ENCODE measurements around the gene SEMA5B.

Gene SEMA5B

DNA sequence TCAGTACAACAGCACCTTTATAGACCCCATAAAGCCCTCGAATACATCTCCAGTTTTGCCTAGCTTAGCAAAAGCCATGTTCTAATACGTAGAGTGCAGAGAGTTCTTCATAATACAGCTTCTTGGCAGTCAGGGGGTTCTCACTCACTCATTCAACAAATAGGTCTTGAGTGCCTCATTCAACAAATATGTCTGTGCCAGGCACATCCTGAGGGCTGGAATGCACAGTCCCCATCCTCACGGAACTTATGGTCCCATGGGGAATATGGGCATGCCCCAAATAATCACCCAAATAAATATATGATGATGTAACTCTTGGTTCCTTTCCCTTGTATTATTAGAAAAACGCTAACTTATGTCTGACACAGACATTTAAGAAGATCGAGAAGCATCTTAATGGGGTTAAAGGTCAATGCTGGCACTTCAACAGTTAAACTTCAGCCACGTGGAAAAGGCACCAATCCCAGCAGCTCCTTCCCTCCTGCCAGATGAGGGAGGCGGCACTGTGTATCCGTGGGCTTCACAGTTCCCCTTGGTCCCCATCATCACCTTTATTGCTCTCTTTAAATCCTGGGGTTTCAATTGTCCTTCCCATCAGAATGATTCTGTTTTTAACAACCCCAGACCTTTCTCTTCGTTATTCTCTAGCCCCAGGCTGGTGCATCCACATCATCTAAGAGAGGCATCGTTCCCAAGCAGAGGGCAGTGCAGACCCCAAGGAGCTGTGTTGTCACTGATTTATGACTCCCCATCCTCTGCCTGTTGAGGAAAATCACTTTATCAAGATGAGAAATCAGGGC lies 18.9 kb upstream of the SEMA5B start:
- Mint-ChIP-seq H3K27me3 (ENCODE audit: low read depth) (peaks cover 25% of the 10 kb centered on the region), H3K4me3 (no peak overlapping the region), H3K9me3 (no peaks in the 10 kb centered on the region), H3K4me1 (ENCODE audit: low read depth) (no peaks in the 10 kb centered on the region), H3K36me3 (ENCODE audit: low read depth) (no peaks in the 10 kb centered on the region), H3K27ac (no peak overlapping the region)
- DNase-seq (ENCODE audit: low spot score), result no peak

DNA sequence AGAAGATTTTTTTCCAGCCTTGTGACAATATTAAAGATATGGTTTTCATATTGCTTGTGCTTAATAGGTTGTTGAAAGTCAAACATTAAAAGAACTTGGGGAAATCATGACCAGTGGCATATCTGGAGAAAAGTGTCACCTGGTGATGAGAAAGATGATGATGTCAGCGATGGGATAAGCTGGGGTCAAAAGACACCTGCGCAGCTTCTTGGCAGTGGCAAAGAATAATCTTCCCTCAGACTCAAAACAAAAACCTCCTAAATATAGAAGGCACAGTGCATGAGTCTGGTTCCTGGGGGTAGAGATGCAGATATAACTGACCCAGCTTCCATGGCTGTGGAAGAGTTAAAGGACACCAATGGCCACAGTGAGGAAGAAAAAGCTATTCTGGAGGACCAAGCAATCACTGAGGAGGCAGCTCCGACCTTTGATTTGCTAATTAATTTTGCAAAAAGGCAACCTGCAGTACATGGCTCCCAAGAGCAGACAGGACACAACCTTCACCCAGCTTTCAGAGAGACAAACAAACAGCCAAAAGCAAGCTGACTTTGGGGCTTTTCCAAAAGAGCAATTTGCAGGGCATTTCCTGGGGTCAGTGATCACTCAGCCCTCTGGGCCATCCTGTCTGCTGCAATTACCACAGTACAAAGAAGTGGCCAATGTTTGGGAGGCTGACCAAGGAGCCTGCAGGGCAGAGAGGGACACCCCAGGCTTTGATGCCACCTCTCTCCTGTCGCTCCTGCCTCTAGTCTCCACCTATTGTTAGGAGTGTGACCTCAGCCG lies 17.6 kb upstream of the SEMA5B start:
- H3K27ac Mint-ChIP-seq, result no peak overlapping the region
- H3K4me1 Mint-ChIP-seq (ENCODE audit: low read depth), result no peaks in the 10 kb centered on the region
- H3K4me3 Mint-ChIP-seq, result no peak overlapping the region
- H3K27me3 Mint-ChIP-seq (ENCODE audit: low read depth), result peaks cover 29% of the 10 kb centered on the region
- H3K9me3 Mint-ChIP-seq, result no peaks in the 10 kb centered on the region
- H3K36me3 Mint-ChIP-seq (ENCODE audit: low read depth), result no peaks in the 10 kb centered on the region
- no peak for DNase-seq (ENCODE audit: low spot score)

DNA sequence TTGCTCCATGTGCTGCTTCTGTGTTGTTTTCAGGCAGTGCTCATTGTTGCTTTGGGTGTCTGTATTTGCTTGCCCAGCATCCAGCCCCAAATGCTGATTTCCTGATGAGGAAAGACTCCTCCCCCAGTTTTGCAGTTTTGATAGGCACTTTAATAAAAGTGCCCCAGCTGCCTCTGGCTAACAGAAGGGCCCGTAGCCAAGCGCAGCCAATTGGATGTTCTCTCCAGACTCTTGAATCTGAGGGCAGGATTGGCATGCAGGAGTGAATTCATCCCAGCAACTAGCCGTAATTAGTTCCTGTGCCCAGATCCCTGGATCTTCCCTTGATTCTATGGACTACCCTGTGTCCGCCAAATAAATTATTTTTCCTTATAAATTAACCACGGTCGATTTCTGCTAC lies 14.8 kb upstream of the SEMA5B start:
- no peaks in the 10 kb centered on the region for H3K36me3 Mint-ChIP-seq (ENCODE audit: low read depth)
- H3K4me1 Mint-ChIP-seq (ENCODE audit: low read depth), result no peaks in the 10 kb centered on the region
- H3K4me3 Mint-ChIP-seq, result no peak overlapping the region
- no peak for DNase-seq (ENCODE audit: low spot score)
- peaks cover 49% of the 10 kb centered on the region for H3K27me3 Mint-ChIP-seq (ENCODE audit: low read depth)
- no peak overlapping the region for H3K27ac Mint-ChIP-seq
- no peaks in the 10 kb centered on the region for H3K9me3 Mint-ChIP-seq

DNA sequence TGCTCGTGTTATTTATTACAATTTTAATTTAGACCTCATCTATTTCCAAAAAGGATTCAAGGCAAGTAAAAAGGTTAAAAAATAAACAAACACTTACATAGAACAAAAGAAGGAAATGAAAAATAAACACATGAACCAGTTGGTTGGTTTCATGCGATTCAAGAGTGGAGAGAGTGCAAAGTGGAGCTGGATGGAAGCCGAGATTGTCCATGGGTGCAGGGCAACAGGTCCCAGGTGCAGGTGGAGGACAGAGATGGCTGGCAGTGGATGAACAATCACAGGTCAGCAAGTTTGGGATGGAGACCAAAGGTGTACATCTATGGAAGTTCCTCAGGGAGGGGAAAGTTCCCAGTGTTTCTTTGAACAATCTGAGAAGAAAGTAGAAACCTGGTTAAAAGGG lies 11.6 kb upstream of the SEMA5B start:
- Mint-ChIP-seq H3K9me3 (no peaks in the 10 kb centered on the region), H3K4me1 (ENCODE audit: low read depth) (no peaks in the 10 kb centered on the region), H3K4me3 (no peak overlapping the region), H3K27me3 (ENCODE audit: low read depth) (peaks cover 64% of the 10 kb centered on the region), H3K36me3 (ENCODE audit: low read depth) (no peaks in the 10 kb centered on the region), H3K27ac (no peak overlapping the region)
- DNase-seq (ENCODE audit: low spot score), result no peak

DNA sequence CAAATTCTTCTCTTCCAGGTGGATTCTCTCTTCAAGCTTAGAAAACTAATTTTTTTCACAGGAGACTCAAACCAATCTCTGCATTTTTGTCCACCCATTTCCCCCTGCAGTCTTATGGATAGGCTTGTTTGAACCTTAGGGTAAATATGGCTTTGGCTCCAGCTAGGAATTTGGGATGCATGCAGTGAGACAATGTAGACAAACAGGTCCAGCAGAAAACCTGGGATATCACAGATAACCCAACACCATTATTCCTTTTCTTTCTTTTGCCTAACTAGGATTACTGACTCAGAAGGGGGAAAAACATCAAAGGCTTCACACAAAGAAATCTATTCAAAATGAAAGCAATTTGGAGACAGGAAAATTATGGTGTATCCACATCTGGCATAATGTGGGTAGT lies 11.2 kb upstream of the SEMA5B start:
- no peak for DNase-seq (ENCODE audit: low spot score)
- Mint-ChIP-seq H3K36me3 (ENCODE audit: low read depth) (no peaks in the 10 kb centered on the region), H3K9me3 (no peaks in the 10 kb centered on the region), H3K4me1 (ENCODE audit: low read depth) (no peaks in the 10 kb centered on the region), H3K4me3 (no peak overlapping the region), H3K27me3 (ENCODE audit: low read depth) (peaks cover 64% of the 10 kb centered on the region), H3K27ac (no peak overlapping the region)

DNA sequence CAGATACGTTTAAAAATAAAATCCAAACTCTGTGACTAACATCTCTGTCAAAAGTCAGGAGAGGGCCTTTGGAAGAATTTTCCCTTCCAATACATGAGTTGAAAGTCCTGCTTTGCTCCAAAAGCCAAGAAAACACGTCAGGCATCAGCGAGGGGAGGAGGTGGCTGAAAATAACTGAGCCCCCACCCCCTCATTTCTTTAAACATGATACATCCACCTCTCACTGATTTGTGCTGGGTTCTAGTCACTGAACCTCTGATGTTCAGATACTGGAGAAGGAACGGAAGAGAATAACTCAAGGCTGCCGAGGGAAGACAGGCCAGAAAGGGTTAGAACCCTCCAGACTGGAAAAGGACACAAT lies 9.4 kb upstream of the SEMA5B start:
- no peak for DNase-seq (ENCODE audit: low spot score)
- Mint-ChIP-seq H3K9me3 (no peaks in the 10 kb centered on the region), H3K4me1 (ENCODE audit: low read depth) (no peaks in the 10 kb centered on the region), H3K36me3 (ENCODE audit: low read depth) (no peaks in the 10 kb centered on the region), H3K27me3 (ENCODE audit: low read depth) (peaks cover 61% of the 10 kb centered on the region), H3K27ac (no peak overlapping the region), H3K4me3 (no peak overlapping the region)

DNA sequence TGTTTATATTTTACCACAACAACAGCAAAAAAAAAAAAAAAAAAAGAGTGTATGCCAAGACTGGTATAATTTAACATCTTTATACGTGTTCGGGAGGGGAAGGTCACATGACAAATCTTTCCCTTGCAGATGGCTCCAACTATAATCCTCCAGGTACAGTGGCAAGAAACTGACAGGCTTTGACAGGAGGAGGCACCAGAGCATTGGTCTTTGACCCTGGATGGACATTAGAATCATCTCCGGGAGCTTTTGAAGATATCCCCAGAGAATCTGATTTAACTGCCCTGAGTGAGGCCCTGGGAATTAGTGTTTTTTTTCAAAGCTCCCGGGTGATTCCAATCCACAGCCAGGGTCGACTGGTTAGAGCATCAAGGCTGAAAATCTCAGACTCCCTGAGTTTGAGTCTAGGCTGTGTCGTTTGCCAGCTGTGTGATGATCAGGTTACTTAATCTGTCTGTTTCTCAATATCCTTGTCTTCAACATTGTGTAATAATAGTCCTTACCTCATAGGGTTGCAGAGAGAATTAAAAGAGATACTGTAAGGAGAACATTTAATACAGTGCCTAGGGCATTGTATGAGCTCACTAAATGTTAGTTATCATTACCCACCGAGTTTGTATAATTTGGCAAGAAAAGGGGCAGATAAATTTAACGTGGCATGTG lies 8.9 kb upstream of the SEMA5B start:
- Mint-ChIP-seq H3K9me3 (no peaks in the 10 kb centered on the region), H3K36me3 (ENCODE audit: low read depth) (no peaks in the 10 kb centered on the region), H3K4me1 (ENCODE audit: low read depth) (no peaks in the 10 kb centered on the region), H3K27me3 (ENCODE audit: low read depth) (peaks cover 56% of the 10 kb centered on the region), H3K27ac (no peak overlapping the region), H3K4me3 (no peak overlapping the region)
- no peak for DNase-seq (ENCODE audit: low spot score)

DNA sequence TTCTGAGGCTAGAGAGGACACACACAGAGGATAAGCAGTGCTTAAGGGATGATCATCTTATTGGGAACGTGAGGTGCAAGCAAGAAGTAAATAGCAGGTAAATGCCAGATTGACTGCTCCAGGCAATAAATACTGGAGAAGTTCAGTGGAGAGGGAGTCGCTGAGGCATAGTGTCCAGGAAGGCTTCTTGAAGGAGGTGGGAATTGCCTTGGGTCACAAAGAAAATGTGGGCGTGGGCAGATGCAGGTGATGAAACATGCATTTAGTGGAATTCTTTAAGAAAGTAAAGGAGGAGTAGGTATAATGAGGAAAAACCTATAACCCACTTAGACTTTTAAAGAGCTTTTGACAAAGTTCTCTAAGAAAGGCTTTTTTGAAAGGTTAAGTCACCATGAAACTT lies 7.4 kb upstream of the SEMA5B start:
- H3K27me3 Mint-ChIP-seq (ENCODE audit: low read depth), result peaks cover 53% of the 10 kb centered on the region
- H3K9me3 Mint-ChIP-seq, result no peaks in the 10 kb centered on the region
- H3K4me3 Mint-ChIP-seq, result no peak overlapping the region
- no peaks in the 10 kb centered on the region for H3K36me3 Mint-ChIP-seq (ENCODE audit: low read depth)
- H3K4me1 Mint-ChIP-seq (ENCODE audit: low read depth), result no peaks in the 10 kb centered on the region
- no peak overlapping the region for H3K27ac Mint-ChIP-seq
- DNase-seq (ENCODE audit: low spot score), result no peak

DNA sequence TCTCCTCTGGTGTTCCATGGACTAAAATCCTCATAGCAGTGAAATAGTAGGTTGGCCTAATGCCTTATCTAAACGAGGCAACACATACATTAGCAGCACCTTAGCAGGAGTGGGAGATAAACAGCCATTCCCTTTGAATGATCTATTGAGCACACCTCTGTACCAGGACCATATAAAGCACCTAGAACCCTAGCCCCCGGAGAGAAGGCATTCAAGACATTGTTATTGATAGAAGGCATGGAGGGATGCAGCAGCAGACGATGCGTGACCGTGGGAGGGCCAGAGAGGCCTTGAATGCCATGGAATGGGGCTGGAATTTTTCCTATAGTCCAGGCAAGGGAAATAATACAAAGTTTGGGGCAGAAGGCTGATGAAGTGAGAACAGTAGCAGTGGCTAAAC lies 6.6 kb upstream of the SEMA5B start:
- Mint-ChIP-seq H3K27me3 (ENCODE audit: low read depth) (peaks cover 55% of the 10 kb centered on the region), H3K9me3 (no peaks in the 10 kb centered on the region), H3K36me3 (ENCODE audit: low read depth) (no peaks in the 10 kb centered on the region), H3K4me1 (ENCODE audit: low read depth) (no peaks in the 10 kb centered on the region), H3K4me3 (no peak overlapping the region), H3K27ac (no peak overlapping the region)
- no peak for DNase-seq (ENCODE audit: low spot score)

DNA sequence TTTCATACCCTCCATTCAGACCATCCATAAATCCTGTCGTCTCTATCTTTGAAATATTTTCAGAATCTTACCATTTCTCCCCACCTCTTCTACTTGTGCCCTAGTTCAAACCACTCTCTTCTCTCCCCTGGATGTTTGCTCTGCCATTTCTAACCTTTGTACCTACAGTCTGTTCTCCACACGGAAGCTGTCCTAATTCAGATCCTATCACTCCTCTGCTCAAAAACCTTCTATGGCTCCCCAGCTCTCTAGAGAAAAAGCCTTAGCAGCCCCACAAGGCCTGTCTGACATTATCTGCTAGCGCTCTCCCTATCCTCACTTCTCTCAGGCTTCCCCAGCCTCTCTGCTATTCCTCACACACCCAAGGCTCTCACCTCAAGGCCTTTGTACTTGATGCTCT lies 4.5 kb upstream of the SEMA5B start:
- Mint-ChIP-seq H3K27me3 (ENCODE audit: low read depth) (peaks cover 51% of the 10 kb centered on the region), H3K4me1 (ENCODE audit: low read depth) (peaks cover 6% of the 10 kb centered on the region), H3K27ac (no peak overlapping the region), H3K4me3 (no peak overlapping the region), H3K9me3 (no peaks in the 10 kb centered on the region), H3K36me3 (ENCODE audit: low read depth) (no peaks in the 10 kb centered on the region)
- no peak for DNase-seq (ENCODE audit: low spot score)

DNA sequence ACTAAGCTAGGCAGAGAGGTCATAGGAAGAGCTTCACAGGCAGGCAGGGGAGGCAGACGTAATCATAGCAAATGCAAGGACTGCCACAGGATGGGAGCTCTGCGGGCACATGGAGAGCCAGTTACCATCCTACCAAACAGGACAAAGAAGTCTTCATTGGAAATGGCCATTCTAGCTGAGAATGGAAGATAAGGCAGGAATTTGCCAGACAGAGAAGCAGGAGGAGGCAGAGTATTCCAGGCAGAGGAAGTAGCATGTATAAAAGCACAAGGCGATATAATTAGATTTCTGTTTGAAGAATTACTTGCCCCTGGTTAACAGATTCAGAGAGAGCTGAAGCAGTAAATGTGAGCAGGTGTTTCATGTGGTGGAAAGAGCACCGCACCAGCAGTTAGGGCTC lies 3.5 kb upstream of the SEMA5B start:
- no peaks in the 10 kb centered on the region for H3K9me3 Mint-ChIP-seq
- peaks cover 52% of the 10 kb centered on the region for H3K27me3 Mint-ChIP-seq (ENCODE audit: low read depth)
- H3K36me3 Mint-ChIP-seq (ENCODE audit: low read depth), result no peaks in the 10 kb centered on the region
- H3K4me1 Mint-ChIP-seq (ENCODE audit: low read depth), result peaks cover 6% of the 10 kb centered on the region
- no peak overlapping the region for H3K27ac Mint-ChIP-seq
- no peak overlapping the region for H3K4me3 Mint-ChIP-seq
- DNase-seq (ENCODE audit: low spot score), result no peak

DNA sequence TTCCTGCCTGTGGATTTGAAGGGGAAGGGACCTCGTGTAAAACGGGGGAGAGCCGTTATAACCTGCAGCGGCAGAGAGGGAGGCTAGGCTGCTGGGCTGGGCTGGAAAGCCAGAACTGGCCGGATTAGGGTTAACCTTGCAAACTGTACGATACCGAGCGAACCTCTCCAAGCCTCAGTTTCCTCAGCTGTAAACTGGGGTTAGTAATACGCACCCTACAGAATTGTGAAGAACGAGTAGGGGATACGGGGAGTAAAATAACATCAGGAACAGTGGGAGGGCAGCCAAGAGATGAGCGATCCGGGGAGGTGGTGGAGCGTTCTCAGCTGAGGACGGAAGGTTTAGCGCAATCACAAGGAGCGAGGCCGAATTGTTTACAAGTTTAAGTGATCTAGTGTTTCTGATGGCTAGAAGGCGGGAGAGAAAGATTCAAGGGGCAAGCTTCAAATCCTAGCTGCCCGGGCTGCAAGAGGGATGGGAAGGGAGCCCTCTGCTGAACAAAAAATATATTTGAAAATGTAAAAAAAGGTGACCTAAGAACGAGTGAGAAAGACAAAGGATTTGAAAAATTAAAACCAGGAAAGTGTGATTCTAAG lies 768 bp upstream of the SEMA5B start:
- Mint-ChIP-seq H3K4me3 (peak overlapping the region; percentile 67), H3K4me1 (ENCODE audit: low read depth) (peaks cover 6% of the 10 kb centered on the region), H3K27ac (no peak overlapping the region), H3K9me3 (no peaks in the 10 kb centered on the region), H3K36me3 (ENCODE audit: low read depth) (peaks cover 2% of the 10 kb centered on the region), H3K27me3 (ENCODE audit: low read depth) (peaks cover 62% of the 10 kb centered on the region)
- DNase-seq (ENCODE audit: low spot score), result peak; percentile 6

DNA sequence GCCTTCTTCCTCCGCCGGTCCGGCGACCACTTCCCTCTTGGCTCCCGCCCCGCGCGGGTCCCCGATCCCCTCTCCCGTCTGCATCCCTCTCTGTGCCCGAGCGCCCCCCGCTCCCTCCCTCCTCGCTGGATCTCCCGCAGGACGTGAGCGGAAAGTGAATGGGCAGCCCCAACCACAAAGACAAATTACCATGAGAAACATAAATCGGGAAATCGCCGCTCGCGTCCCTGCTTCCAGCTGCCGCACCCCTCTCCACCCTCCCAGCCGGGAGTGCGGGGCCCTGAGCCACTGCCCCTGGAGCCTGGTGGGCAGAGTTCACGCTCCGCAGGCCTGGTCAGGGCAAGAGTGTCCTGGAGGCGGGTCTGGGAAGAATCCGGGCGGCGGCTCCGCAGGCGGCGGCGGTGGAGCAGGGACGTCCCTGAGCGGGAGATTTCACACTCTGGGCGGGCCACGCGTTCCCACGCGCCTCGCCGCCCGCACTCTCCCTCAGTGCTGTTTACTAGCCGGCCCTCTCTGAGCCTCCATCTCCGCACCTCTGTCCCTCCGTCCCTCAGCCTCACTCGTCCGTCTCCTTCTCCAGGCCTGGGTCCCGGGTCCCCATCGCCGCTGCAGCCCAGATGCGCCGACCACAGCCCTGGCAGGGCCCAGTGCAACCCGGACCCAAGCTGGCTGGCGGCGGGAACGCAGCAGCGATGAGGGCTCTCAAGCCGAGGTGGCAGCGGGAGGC lies 835 bp downstream of the SEMA5B start:
- no peak overlapping the region for H3K27ac Mint-ChIP-seq
- DNase-seq (ENCODE audit: low spot score), result peak; percentile 6
- H3K4me1 Mint-ChIP-seq (ENCODE audit: low read depth), result peaks cover 6% of the 10 kb centered on the region
- peaks cover 2% of the 10 kb centered on the region for H3K36me3 Mint-ChIP-seq (ENCODE audit: low read depth)
- no peaks in the 10 kb centered on the region for H3K9me3 Mint-ChIP-seq
- H3K27me3 Mint-ChIP-seq (ENCODE audit: low read depth), result peaks cover 73% of the 10 kb centered on the region
- peak overlapping the region; percentile 56 for H3K4me3 Mint-ChIP-seq
